Body of pancreas (tissue), 4 donors: ENCODE measurements around the gene HOXA3. TPM values are rescaled to one million over a fixed set of nuclear protein-coding genes. Genes with fewer than 3 reads are reported as not detected.

Experiments
- ATAC-seq: fragments of 150-250 bp; one replicate; pipeline ENCODE4 v1.9.1; 2016
- DNase-seq, 4 donors: peaks; one replicate each; pipeline ENCODE4 v3.0.0-alpha.2; 2019
- H3K27ac ChIP-seq, 4 donors: fragments of 200-600 bp; sonication (generic); 1 replicate in 3 of 4; 2 replicates in 1 of 4; pipeline versions ENCODE4 v1.5.1 to v1.6.1; 2016 to 2019; ENCODE audit warnings: mild to moderate bottlenecking in 1 of 4, mixed read lengths in 1 of 4, moderate library complexity in 1 of 4
- H3K27me3 ChIP-seq, 2 donors: fragments of 200-600 bp; sonication (generic); one replicate each; pipeline ENCODE4 v1.6.0; 2016; ENCODE audit warnings: mild to moderate bottlenecking in 1 of 2
- H3K36me3 ChIP-seq, 2 donors: fragments of 200-600 bp; sonication (generic); replicated peaks in 1 of 2; 2 replicates each; pipeline ENCODE4 v1.5.1; 2016; ENCODE audit warnings: low read depth in 2 of 2; ENCODE audit not compliant: insufficient read depth in 1 of 2
- H3K4me1 ChIP-seq: fragments of 200-600 bp; sonication (generic); one replicate; pipeline ENCODE4 v1.6.0; 2016
- H3K4me3 ChIP-seq, 2 donors: fragments of 200-600 bp; sonication (generic); 1 replicate in 1 of 2; 2 replicates in 1 of 2; pipeline ENCODE4 v1.5.1; 2016 to 2019
- H3K9me3 ChIP-seq, 3 donors: fragments of 200-600 bp; sonication (generic); 1 replicate in 2 of 3; 2 replicates in 1 of 3; pipeline ENCODE4 v1.5.1; 2016
- POLR2A ChIP-seq, 3 donors: fragments of 450-650 bp; IDR thresholded peaks; one replicate each; pipeline ENCODE4 v1.6.1; 2016; ENCODE audit warnings: antibody characterized with exemption in 3 of 3, mild to moderate bottlenecking in 2 of 3
- WGBS, 2 donors: methylation state at CpG; one replicate each; pipeline ENCODE4 v1.1.5; 2017; 5-methylcytosine and 5-hydroxymethylcytosine counted together
- intact Hi-C: fragments of 100-400 bp; cut with DNase I; formaldehyde crosslinking; loops from one replicate; pipeline ENCODE4 v1.15.1; 2023
- total RNA-seq, 2 donors: library from RNA; depleted of rRNA; stranded (reverse); fragments of >200 nt; gene quantifications; one replicate each; pipeline ENCODE4 v1.1.0, GENCODE V29; 2016
- TF ChIP-seq, protein P1 (sequence below), 7 experiments: fragments of 450-650 bp in 4 of 7; fragments of 200-600 bp in 3 of 7; sonication (generic) in 3 of 7; IDR thresholded peaks; one replicate each; pipeline ENCODE4 v1.5.1; 2016 to 2019; ENCODE audit warnings: antibody characterized with exemption in 7 of 7

HOXA3 gene
- total RNA-seq, 2 donors from 2014 or later, result 1.6 TPM; not detected in 1

DNA sequence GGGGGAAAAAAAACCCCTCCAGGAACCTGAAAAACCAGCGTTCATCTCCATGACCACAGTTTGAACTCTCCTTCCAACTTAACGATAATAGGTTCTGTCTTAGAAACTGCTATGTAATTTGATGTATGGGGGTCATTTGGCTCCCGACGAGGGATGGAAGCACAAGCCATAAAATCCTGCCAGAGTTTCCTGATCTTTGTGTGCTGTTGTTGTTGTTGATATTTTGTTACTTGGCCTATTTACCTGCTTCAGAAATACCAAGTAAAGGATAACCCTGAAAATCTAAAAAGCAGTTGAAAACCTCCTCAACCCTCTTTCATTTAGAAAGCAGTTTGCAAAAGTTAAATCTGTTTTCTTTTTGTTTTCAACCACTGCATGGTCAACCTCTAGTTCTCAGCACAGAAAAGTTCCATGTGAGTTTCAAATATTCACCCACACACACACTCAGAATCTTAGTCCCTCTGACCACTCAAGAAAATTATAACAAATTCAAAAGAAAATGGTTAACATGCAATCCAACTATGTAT lies 40.6 kb downstream of the HOXA3 start:
- no peak for DNase-seq
- 12 to 17% methylated on average over 4 of the region's 4 CpGs for WGBS, 2 donors
- H3K9me3 ChIP-seq, result no peaks in the 10 kb centered on the region
- peak overlapping the region in 1 of 4 donors; percentile 34 for H3K27ac ChIP-seq
- intact Hi-C loops, result no loop called here
- no peaks in the 10 kb centered on the region for H3K36me3 ChIP-seq
- TF ChIP-seq, protein P1, sequence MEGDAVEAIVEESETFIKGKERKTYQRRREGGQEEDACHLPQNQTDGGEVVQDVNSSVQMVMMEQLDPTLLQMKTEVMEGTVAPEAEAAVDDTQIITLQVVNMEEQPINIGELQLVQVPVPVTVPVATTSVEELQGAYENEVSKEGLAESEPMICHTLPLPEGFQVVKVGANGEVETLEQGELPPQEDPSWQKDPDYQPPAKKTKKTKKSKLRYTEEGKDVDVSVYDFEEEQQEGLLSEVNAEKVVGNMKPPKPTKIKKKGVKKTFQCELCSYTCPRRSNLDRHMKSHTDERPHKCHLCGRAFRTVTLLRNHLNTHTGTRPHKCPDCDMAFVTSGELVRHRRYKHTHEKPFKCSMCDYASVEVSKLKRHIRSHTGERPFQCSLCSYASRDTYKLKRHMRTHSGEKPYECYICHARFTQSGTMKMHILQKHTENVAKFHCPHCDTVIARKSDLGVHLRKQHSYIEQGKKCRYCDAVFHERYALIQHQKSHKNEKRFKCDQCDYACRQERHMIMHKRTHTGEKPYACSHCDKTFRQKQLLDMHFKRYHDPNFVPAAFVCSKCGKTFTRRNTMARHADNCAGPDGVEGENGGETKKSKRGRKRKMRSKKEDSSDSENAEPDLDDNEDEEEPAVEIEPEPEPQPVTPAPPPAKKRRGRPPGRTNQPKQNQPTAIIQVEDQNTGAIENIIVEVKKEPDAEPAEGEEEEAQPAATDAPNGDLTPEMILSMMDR (IDR thresholded peaks at IDR 0.05), result no peak
- no peak for TF ChIP-seq POLR2A (IDR thresholded peaks at IDR 0.05)
- H3K27me3 ChIP-seq, result peaks cover 5 to 32% of the 10 kb centered on the region in 2 donors
- peaks cover 12% of the 10 kb centered on the region for H3K4me1 ChIP-seq
- H3K4me3 ChIP-seq, result no peak overlapping the region
- no peak for ATAC-seq

DNA sequence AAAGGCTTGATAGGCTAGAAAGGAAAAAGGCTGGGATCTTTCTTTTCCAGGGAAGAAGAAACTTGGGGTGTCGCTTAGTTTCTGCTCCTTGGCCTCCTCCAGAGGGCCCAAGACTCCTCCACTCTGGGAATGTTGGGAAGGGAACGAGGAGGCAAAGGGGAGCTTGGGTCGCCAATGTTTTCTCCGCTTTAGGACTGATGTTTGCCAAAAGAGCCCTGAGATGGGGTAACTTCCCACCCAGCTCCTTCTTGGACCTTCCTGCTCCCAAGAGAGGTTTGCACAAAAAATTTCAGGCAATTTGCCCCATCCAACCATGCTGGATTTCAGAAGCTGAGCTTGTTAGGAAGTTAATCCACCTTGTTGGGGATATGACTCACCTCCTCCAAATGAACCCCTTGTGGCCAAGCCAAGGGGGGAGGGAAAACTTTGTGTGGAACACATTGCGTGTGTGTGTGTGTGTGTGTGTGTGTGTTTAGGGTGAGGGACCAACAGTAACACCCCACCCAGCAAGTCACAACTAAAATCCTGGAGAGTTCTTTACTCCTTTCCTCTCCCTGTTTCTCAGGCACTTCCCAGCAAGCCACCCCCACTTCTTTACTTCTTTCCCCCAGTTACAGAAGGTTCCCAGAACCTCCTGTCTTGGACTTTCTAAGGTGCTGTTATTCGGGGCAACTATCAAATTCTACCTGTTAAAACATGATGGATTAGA lies 41.2 kb downstream of the HOXA3 start:
- Histone ChIP-seq H3K9me3 (no peaks in the 10 kb centered on the region), H3K4me1 (peaks cover 16% of the 10 kb centered on the region), H3K36me3 (no peaks in the 10 kb centered on the region), H3K27me3 (peaks cover 5 to 37% of the 10 kb centered on the region in 2 donors), H3K4me3 (no peak overlapping the region), H3K27ac (peak overlapping the region in 2 of 4 donors; percentile 21 to 34)
- TF ChIP-seq, protein P1 (IDR thresholded peaks at IDR 0.05), result no peak
- 20 to 24% methylated on average over 5 to 6 of the region's 6 CpGs for WGBS, 2 donors
- ATAC-seq (no peak), DNase-seq (peak in 1 of 4 donors; percentile 12)
- intact Hi-C loops, result no loop called here

DNA sequence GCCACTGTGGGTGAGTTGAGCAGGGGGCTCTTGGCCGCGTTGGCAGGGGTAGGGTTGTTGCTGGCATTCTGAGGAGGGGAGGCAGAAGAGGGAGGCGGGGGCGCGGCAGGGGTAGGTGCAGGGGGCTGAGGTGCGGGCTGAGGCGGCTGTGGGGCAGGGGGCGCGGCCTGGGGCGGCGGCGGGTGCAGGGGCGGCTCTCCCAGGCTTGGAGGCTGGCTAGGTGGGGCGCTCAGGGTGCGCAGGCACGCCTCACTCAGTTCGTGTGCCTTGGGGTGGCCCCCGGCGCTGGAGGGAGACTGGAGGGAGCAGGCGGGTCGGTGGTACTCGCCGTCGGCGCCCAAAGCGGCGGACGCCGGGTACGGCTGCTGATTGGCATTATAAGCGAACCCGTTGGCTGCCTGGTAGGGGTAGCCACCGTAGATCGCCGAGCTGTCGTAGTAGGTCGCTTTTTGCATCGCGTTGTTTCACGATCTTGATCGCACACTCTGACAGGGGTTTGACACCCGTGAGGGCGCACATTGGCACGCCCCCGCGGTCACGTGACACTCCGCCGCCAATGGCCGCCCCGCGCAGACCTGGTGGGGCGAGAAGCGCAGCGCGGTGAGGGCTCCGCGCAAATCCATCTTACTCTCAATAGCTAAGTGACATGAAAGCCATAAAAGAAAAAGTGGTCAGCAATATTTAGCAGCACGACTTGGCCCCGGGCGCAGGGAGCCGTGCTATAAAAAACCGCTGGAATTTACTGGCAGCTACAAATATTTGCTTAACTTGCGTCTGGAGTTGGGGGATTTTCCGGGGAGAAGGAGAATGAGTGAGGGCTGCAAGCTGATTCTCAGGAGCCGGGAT lies 42.0 kb downstream of the HOXA3 start:
- TF ChIP-seq, protein P1 (IDR thresholded peaks at IDR 0.05), result no peak
- TF ChIP-seq POLR2A (IDR thresholded peaks at IDR 0.05), result no peak
- Histone ChIP-seq H3K36me3 (no peaks in the 10 kb centered on the region), H3K27me3 (peaks cover 1 to 34% of the 10 kb centered on the region in 2 donors), H3K9me3 (no peaks in the 10 kb centered on the region), H3K4me3 (no peak overlapping the region), H3K27ac (peak overlapping the region in 3 of 4 donors; percentile 21 to 34 (median 21)), H3K4me1 (peaks cover 12% of the 10 kb centered on the region)
- DNase-seq (peak in 1 of 4 donors; percentile 25), ATAC-seq (peak; percentile 37)
- intact Hi-C loops, result no loop called here
- 21 to 30% methylated on average over 35 to 56 of the region's 66 CpGs for WGBS, 2 donors

DNA sequence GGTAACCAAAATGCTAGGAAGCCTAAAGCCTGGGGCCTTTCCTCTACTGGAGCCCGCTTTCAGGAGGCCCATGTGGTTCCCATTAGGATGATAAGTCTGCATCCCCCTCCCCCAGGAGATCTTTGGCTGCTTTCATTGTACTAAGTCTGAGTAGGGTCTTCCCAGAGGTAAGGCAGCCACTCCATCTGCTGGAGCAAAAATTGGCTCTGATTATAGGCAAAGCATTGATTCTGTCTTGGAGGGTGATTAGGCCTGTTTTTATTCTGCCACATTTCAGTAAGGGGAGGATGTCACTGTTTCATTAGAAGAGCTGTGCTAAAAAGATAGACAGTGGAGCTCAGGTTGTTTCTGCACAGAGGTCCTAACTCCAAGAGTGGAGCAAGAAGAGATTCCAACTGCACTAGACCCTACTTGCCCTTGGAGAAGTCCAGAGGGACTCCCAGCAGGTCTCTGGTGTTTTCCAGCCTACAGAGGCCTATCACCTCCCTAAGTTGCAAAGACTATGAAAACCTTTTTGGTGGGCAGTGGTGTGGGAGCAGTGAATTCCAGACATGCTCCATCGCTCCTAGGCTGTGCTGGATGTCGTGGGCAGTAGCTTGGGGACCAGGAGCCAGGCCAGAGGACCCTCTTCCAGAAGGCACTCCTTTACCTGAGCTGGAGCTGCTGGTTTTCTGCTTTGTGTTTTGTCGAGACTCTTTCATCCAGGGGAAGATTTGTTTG lies 42.8 kb downstream of the HOXA3 start:
- no peak for ATAC-seq
- 69 to 81% methylated on average over 4 of the region's 4 CpGs for WGBS, 2 donors
- intact Hi-C loops, result no loop called here
- Histone ChIP-seq H3K27ac (peak overlapping the region in 1 of 4 donors; percentile 67), H3K4me3 (no peak overlapping the region), H3K9me3 (no peaks in the 10 kb centered on the region), H3K4me1 (peaks cover 8% of the 10 kb centered on the region), H3K27me3 (peaks cover 0 to 34% of the 10 kb centered on the region in 2 donors), H3K36me3 (no peaks in the 10 kb centered on the region)
- TF ChIP-seq, protein P1 (IDR thresholded peaks at IDR 0.05), result no peak
- TF ChIP-seq POLR2A (IDR thresholded peaks at IDR 0.05), result no peak
- DNase-seq, result no peak
